Body of pancreas (tissue), 4 donors: ENCODE measurements around the gene PTPN21. TPM values are rescaled to one million over a fixed set of nuclear protein-coding genes. Genes with fewer than 3 reads are reported as not detected.
A peak's percentile ranks its signal among the peaks of the same experiment; 100 is the strongest.

ENCODE experiments used
- ATAC-seq: fragments of 150-250 bp; one replicate; pipeline ENCODE4 v1.9.1; 2016
- DNase-seq, 4 donors: peaks; one replicate each; pipeline ENCODE4 v3.0.0-alpha.2; 2019
- H3K27ac ChIP-seq, 4 donors: fragments of 200-600 bp; sonication (generic); 1 replicate in 3 of 4; 2 replicates in 1 of 4; pipeline versions ENCODE4 v1.5.1 to v1.6.1; 2016 to 2019; ENCODE audit warnings: mild to moderate bottlenecking in 1 of 4, mixed read lengths in 1 of 4, moderate library complexity in 1 of 4
- H3K27me3 ChIP-seq, 2 donors: fragments of 200-600 bp; sonication (generic); one replicate each; pipeline ENCODE4 v1.6.0; 2016; ENCODE audit warnings: mild to moderate bottlenecking in 1 of 2
- H3K36me3 ChIP-seq, 2 donors: fragments of 200-600 bp; sonication (generic); replicated peaks in 1 of 2; 2 replicates each; pipeline ENCODE4 v1.5.1; 2016; ENCODE audit warnings: low read depth in 2 of 2; ENCODE audit not compliant: insufficient read depth in 1 of 2
- H3K4me1 ChIP-seq: fragments of 200-600 bp; sonication (generic); one replicate; pipeline ENCODE4 v1.6.0; 2016
- H3K4me3 ChIP-seq, 2 donors: fragments of 200-600 bp; sonication (generic); 1 replicate in 1 of 2; 2 replicates in 1 of 2; pipeline ENCODE4 v1.5.1; 2016 to 2019
- H3K9me3 ChIP-seq, 3 donors: fragments of 200-600 bp; sonication (generic); 1 replicate in 2 of 3; 2 replicates in 1 of 3; pipeline ENCODE4 v1.5.1; 2016
- CTCF ChIP-seq, 7 experiments: fragments of 450-650 bp in 4 of 7; fragments of 200-600 bp in 3 of 7; sonication (generic) in 3 of 7; IDR thresholded peaks; one replicate each; pipeline ENCODE4 v1.5.1; 2016 to 2019; ENCODE audit warnings: antibody characterized with exemption in 7 of 7
- POLR2A ChIP-seq, 3 donors: fragments of 450-650 bp; IDR thresholded peaks; one replicate each; pipeline ENCODE4 v1.6.1; 2016; ENCODE audit warnings: antibody characterized with exemption in 3 of 3, mild to moderate bottlenecking in 2 of 3
- WGBS, 2 donors: methylation state at CpG; one replicate each; pipeline ENCODE4 v1.1.5; 2017; 5-methylcytosine and 5-hydroxymethylcytosine counted together
- intact Hi-C: fragments of 100-400 bp; cut with DNase I; formaldehyde crosslinking; loops from one replicate; pipeline ENCODE4 v1.15.1; 2023
- total RNA-seq, 2 donors: library from RNA; depleted of rRNA; stranded (reverse); fragments of >200 nt; gene quantifications; one replicate each; pipeline ENCODE4 v1.1.0, GENCODE V29; 2016

Gene PTPN21
- total RNA-seq, 2 donors from 2014 or later, result 10.5 to 10.9 TPM

- Histone ChIP-seq H3K36me3 (no peaks in the 10 kb centered on the region), H3K27ac (peak overlapping the region; percentile 5 to 75 (median 63)), H3K27me3 (no peaks in the 10 kb centered on the region), H3K4me3 (peak overlapping the region; percentile 42 to 56), H3K4me1 (peaks cover 39% of the 10 kb centered on the region), H3K9me3 (no peaks in the 10 kb centered on the region)
- DNase-seq, result peak; percentile 84 to 90 (median 87)
- TF ChIP-seq CTCF (IDR thresholded peaks at IDR 0.05) (peak in 6 of 7 experiments; percentile 25 to 76 (median 62)), POLR2A (IDR thresholded peaks at IDR 0.05) (peak; percentile 27 to 65 (median 61))
- whole genome bisulfite sequencing, 2 donors, result 1 to 3% methylated on average over 22 to 50 of the region's 50 CpGs
- ATAC-seq, result peak; percentile 75
- intact Hi-C loops, result no loop called here
Measured at GRCh38 chr14:88551094-88551870, 3.5 kb downstream of the PTPN21 start.

- TF ChIP-seq CTCF (IDR thresholded peaks at IDR 0.05) (no peak), POLR2A (IDR thresholded peaks at IDR 0.05) (no peak)
- no peaks in the 10 kb centered on the region for H3K27me3 ChIP-seq
- no peaks in the 10 kb centered on the region for H3K9me3 ChIP-seq
- no peaks in the 10 kb centered on the region for H3K36me3 ChIP-seq
- H3K4me1 ChIP-seq, result peaks cover 33% of the 10 kb centered on the region
- H3K4me3 ChIP-seq, result no peak overlapping the region
- ATAC-seq (no peak), DNase-seq (no peak)
- WGBS, 2 donors, result 91 to 97% methylated on average over 14 to 15 of the region's 15 CpGs
- peak overlapping the region in 1 of 4 donors; percentile 75 for H3K27ac ChIP-seq
- intact Hi-C loops, result no loop called here
Measured at GRCh38 chr14:88550078-88550477, 4.7 kb downstream of the PTPN21 start.

DNA sequence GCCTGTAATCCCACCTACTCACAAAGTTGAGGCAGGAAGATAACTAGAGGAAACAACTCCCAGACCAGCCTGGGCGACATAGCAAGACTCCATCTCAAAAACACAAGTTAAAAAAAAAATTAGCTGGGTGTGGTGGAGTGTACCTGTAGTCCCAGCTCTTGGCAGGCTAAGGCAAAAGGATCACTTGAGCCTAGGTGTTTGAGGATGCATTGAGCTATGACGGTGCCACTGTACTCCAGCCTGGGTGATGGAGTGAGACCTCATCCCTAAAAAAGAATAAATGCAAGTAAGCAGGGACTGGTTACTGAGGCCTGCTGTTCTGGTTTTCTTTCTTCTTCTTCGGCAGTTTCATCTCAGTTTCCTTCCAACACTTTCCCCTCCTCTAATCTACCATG is 7.4 kb downstream of the PTPN21 start:
- Histone ChIP-seq H3K9me3 (no peaks in the 10 kb centered on the region), H3K4me1 (peaks cover 39% of the 10 kb centered on the region), H3K36me3 (no peaks in the 10 kb centered on the region), H3K27me3 (no peaks in the 10 kb centered on the region), H3K27ac (peak overlapping the region in 1 of 4 donors; percentile 44), H3K4me3 (no peak overlapping the region)
- DNase-seq (no peak), ATAC-seq (no peak)
- WGBS, 2 donors, result 83 to 91% methylated on average over 3 of the region's 3 CpGs
- intact Hi-C loops, result loop anchor here (5.0 kb wide), 1 partner anchor 55 kb away; no protein-coding TSS in a partner anchor
- TF ChIP-seq POLR2A (IDR thresholded peaks at IDR 0.05) (no peak), CTCF (IDR thresholded peaks at IDR 0.05) (no peak)

- Histone ChIP-seq H3K27me3 (no peaks in the 10 kb centered on the region), H3K4me1 (peaks cover 39% of the 10 kb centered on the region), H3K4me3 (no peak overlapping the region), H3K27ac (peak overlapping the region in 2 of 4 donors; percentile 30 to 44), H3K36me3 (no peaks in the 10 kb centered on the region), H3K9me3 (no peaks in the 10 kb centered on the region)
- TF ChIP-seq CTCF (IDR thresholded peaks at IDR 0.05) (no peak), POLR2A (IDR thresholded peaks at IDR 0.05) (no peak)
- intact Hi-C loops, result loop anchor here (5.0 kb wide), 1 partner anchor 55 kb away; no protein-coding TSS in a partner anchor
- 41 to 54% methylated on average over 4 of the region's 4 CpGs for WGBS, 2 donors
- no peak for ATAC-seq
- no peak for DNase-seq
Measured at GRCh38 chr14:88546621-88547385, 8.0 kb downstream of the PTPN21 start.
